GM12892 (cell line): ENCODE data around the gene SLC35C1.

Source experiments
- DNase-seq: peaks from one replicate; pipeline ENCODE4 v3.0.0; 2011; ENCODE audit not compliant: insufficient read length
- FAIRE-seq: peaks from 2 replicates; lab custom pipeline; 2011; peaks lifted over from hg19 to GRCh38; lab: Jason Lieb, UNC
- POLR2A ChIP-seq: IDR thresholded peaks from 2 replicates; pipeline ENCODE4 v1.6.1; 2011; ENCODE audit warnings: low read depth, low read length, control low read depth
- POLR2AphosphoS5 ChIP-seq: IDR thresholded peaks from 2 replicates; pipeline ENCODE4 v1.6.1; 2011; ENCODE audit warnings: low read depth, low read length, control low read depth
- TAF1 ChIP-seq: IDR thresholded peaks from 2 replicates; pipeline ENCODE4 v1.6.1; 2011; ENCODE audit warnings: low read depth, mild to moderate bottlenecking, control low read depth, low read length, borderline replicate concordance

SLC35C1 gene

DNA sequence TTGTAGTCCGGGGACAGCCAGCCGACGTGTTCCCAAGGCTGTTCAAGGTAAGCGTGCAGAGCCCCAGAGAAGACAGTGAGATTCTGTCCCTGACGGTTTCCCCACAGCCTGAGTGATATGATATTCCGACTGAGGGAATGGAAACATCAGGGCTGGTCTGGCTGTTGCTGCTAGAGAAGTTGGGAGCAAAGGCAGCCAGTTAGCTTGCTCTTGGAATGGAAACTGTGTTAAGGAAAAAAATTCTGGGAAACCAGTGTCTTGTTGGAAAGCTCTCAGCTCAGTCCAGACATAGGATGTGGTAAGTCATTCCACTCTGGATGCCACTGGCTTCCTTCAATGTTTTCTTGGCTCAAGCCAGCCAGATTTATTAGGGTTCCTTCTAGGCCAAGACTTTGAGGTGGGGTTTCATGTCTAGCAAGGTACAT is 51.1 kb downstream of the SLC35C1 start:
- FAIRE-seq (no peak), DNase-seq (no peak)
- TF ChIP-seq POLR2A = no peak
- no peak for TF ChIP-seq POLR2AphosphoS5
- no peak for TF ChIP-seq TAF1

DNA sequence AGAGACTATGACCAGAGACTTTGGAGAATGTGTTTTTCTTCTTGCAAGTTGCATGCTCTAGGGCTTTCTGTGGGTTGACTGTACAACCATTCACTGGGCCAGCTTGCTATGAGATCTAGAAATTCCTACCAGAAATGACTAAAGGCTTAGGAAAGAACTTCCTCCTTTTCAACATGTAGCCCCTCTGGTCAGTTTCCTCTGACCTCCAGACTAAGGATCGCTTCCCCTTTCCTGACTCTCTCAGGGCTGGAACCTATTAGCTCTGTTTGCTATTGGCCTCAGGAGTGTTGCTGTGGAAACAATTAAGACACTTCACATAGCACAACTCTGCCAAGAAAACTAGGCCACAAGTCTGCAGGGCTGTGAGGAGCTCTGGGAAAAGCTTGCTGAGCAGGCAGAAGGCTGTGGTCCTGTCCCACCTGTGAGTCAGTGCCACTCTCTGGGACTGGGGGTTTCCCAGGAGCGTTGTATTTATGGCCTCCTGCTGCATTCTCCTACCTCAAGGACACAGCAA is 53.1 kb downstream of the SLC35C1 start:
- FAIRE-seq (no peak), DNase-seq (no peak)
- TF ChIP-seq TAF1 (no peak), POLR2A (no peak), POLR2AphosphoS5 (no peak)

DNA sequence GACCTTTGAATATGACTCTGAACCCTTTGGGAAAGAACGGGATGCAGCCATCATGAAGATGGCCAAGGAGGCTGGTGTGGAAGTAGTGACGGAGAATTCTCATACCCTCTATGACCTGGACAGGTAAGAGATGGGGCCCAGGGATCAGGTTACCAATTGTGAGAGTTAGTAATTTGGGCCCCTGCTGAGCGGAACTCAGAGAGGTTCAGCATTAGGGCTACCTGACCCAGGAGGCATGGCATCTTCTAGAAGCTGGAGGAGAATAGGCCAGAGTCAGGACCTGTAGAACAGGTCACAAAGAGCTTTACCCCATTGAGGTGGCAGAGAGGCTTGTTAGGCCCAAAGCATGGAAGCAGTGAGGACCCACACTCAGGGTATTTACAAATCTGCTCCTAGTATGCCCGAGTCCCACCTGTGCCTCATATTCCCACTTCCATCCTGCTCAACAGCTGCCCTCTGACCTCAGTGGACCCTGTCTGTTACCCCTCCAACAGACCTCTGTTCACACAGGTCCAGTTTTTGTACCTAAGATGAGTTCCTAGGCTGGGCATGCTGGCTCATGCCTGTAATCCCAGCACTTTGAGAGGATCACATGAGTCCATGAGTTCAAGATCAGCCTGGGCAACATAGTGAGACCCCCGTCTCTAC is 53.9 kb downstream of the SLC35C1 start:
- no peak for FAIRE-seq
- no peak for DNase-seq
- TF ChIP-seq TAF1 = no peak
- TF ChIP-seq POLR2AphosphoS5 = no peak
- TF ChIP-seq POLR2A = no peak

DNA sequence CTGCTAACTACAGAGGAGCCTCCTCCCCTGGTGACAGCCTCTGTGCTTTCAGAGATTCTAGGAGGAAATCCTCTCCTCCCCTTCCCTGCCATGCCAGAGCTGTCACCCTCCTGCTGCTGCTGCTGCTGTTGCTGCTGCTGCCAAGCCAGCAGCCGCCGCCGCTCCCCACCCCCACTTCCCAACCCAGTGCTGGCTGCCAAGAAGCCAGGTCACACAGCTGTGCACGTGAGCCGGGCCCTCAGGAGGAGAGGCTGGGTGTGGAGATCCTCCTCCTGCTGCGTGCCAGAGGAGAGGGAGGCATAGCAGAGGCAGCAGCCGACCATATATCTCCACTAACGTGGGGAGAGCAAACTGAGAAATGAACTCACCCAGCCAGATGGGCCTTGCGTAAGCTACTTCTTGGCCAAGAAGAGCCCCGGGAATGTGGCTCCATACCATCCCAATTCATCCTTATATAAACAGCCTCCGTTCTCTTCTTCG is 54.8 kb downstream of the SLC35C1 start:
- DNase-seq = no peak
- FAIRE-seq = no peak
- no peak for TF ChIP-seq TAF1
- no peak for TF ChIP-seq POLR2AphosphoS5
- TF ChIP-seq POLR2A = no peak

DNA sequence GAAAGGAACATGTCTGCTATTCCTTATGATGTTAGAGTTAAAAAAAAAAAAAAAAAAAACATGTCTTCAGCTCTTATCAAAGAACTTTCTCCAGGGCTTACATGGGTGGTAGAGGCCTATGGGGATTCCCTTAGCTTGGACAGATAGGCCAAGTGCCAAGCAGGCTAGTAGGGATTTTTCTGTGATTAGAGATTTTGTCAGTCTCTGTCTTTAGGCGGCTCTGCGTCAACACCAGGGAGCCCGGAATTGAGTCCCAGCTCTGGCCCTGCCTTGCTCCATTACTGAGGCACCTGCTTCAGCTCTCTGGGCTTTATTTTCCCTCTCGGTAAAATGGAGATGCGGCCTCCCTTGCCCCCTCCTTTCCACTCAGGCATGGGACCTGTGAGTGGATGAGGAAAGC is 55.4 kb downstream of the SLC35C1 start:
- no peak for DNase-seq
- TF ChIP-seq POLR2A = no peak
- TF ChIP-seq TAF1 = no peak
- no peak for TF ChIP-seq POLR2AphosphoS5
- no peak for FAIRE-seq

DNA sequence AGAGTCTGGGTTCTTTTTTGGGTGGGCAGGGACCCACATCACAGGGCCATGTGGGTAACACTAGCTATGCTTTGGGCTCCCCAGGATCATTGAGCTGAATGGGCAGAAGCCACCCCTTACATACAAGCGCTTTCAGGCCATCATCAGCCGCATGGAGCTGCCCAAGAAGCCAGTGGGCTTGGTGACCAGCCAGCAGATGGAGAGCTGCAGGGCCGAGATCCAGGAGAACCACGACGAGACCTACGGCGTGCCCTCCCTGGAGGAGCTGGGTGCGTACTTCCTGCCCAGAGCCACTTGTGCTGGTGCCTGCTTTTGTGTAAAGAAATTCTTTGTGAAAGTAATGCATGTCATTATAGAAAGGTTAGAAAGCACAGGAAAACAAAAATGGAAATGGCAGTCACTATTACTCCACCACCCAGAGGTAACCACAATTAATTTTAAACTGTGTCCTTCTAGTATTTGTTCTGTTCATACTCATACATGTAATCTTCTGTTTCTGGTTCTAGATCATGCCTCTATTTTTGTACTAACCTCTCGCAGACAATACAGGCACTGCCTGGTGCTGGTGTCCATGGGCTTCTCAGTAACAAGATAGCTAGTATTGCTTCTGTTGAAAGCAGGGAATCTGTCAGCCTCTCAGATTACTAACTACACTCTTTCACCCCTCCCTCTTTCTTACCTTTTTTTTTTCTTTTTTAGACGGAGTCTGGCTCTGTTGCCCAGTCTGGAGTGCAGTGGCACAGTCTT is 56.0 kb downstream of the SLC35C1 start:
- FAIRE-seq (no peak), DNase-seq (no peak)
- TF ChIP-seq TAF1 (no peak), POLR2A (no peak), POLR2AphosphoS5 (no peak)
